Activated CD4-positive, alpha-beta T cell treated with anti-CD3 and anti-CD28 coated beads, Interleukin-2, amount 10 ng/mL, durations not matched to agents 7 days and 5 days (primary cell): ENCODE data around the gene CYP4V2. TPM values are rescaled to one million over a fixed set of nuclear protein-coding genes. Genes with fewer than 3 reads are reported as not detected.

ENCODE experiments used
- CTCF ChIA-PET: fragments of 350-600 bp; sonication (Branson Sonifier 250); formaldehyde crosslinking; loops from one replicate; lab custom pipeline; 2021; ENCODE audit warnings: antibody characterized with exemption; lab: Charles Lee
- POLR2A ChIA-PET: fragments of 350-600 bp; sonication (Branson Sonifier 250); formaldehyde crosslinking; loops from one replicate; lab custom pipeline; 2021; ENCODE audit warnings: antibody characterized with exemption; lab: Charles Lee
- DNase-seq: peaks from one replicate; pipeline ENCODE4 v3.0.0-alpha.2; 2020
- H3K27ac Mint-ChIP-seq: one replicate; pipeline ENCODE4 v1.8.0; 2021; ENCODE audit warnings: mild to moderate bottlenecking, moderate library complexity, mixed read lengths
- H3K27me3 Mint-ChIP-seq: one replicate; pipeline ENCODE4 v1.8.0; 2021; ENCODE audit warnings: mixed read lengths
- H3K36me3 Mint-ChIP-seq: one replicate; pipeline ENCODE4 v1.8.0; 2021; ENCODE audit warnings: low read depth, mixed read lengths
- H3K4me1 Mint-ChIP-seq: one replicate; pipeline ENCODE4 v1.8.0; 2021; ENCODE audit warnings: mixed read lengths
- H3K4me3 Mint-ChIP-seq: one replicate; pipeline ENCODE4 v1.8.0; 2021; ENCODE audit warnings: mild to moderate bottlenecking, moderate library complexity, mixed read lengths
- H3K9me3 Mint-ChIP-seq: one replicate; pipeline ENCODE4 v1.8.0; 2021; ENCODE audit warnings: mixed read lengths
- total RNA-seq, 2 experiments: library from RNA; stranded (reverse); gene quantifications; one replicate each; pipeline ENCODE4 v1.2.3, GENCODE V29; 2021

The CYP4V2 gene
- total RNA-seq, 2 experiments from 2014 or later = 16.6 to 16.8 TPM

- Mint-ChIP-seq H3K4me3 (no peak overlapping the region), H3K27ac (no peak overlapping the region), H3K9me3 (no peaks in the 10 kb centered on the region), H3K27me3 (no peaks in the 10 kb centered on the region), H3K36me3 (peaks cover 19% of the 10 kb centered on the region), H3K4me1 (peaks cover 34% of the 10 kb centered on the region)
- no peak for DNase-seq
- ChIA-PET POLR2A (no interaction called here), CTCF (no interaction called here)
Observed at GRCh38 chr4:186193851-186194250, 2.5 kb downstream of the CYP4V2 start.

DNA sequence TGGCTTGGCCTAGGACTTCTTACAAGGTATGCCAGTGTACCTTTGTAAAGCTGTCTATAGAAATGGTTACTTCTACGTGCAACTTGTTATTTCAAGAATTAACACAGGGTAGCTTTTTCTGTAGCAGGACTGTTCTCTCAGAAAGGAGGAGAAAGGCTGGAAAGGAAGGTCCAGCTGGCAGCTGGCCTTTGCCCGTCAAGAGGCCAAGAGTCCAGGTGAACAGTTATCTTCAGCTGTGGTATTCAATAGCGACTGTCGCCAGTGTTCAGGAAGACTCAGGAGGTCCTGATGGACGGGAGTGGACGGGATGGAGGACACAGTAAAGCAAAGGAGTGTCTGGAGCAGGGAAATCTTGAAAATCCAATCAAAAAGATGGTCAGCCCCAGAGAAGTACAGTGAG lies 4.7 kb downstream of the CYP4V2 start:
- Mint-ChIP-seq H3K4me1 (peaks cover 22% of the 10 kb centered on the region), H3K9me3 (no peaks in the 10 kb centered on the region), H3K27me3 (no peaks in the 10 kb centered on the region), H3K4me3 (no peak overlapping the region), H3K36me3 (peaks cover 19% of the 10 kb centered on the region), H3K27ac (no peak overlapping the region)
- ChIA-PET POLR2A (no interaction called here), CTCF (interaction anchor here (0.7 kb wide), 1 partner anchor 8 kb away, joined by 3 read pairs; no protein-coding TSS in a partner anchor)
- DNase-seq = no peak

DNA sequence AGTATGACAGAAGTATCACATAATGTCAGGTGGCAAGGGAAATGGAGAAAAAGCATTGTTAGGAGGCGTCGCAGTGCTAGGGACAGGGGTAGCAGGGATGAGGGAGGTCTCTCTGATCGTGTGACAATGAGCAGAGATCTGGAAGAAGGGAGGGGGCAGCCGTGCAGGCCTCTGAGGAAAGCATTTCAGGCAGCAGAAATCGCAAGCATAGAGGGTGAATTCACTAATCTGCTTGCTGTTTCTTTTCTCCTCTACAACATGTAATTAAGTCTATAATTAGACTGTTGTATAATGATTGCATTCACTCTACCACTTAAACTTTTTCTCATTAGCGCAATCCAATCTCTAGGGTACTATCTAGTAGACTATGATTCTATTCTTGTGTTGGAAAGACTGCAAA lies 9.1 kb downstream of the CYP4V2 start:
- no peak for DNase-seq
- no peak overlapping the region for H3K4me3 Mint-ChIP-seq
- ChIA-PET POLR2A (no interaction called here), CTCF (no interaction called here)
- no peaks in the 10 kb centered on the region for H3K9me3 Mint-ChIP-seq
- H3K4me1 Mint-ChIP-seq = peaks cover 16% of the 10 kb centered on the region
- no peak overlapping the region for H3K27ac Mint-ChIP-seq
- H3K27me3 Mint-ChIP-seq = no peaks in the 10 kb centered on the region
- H3K36me3 Mint-ChIP-seq = peaks cover 12% of the 10 kb centered on the region

DNA sequence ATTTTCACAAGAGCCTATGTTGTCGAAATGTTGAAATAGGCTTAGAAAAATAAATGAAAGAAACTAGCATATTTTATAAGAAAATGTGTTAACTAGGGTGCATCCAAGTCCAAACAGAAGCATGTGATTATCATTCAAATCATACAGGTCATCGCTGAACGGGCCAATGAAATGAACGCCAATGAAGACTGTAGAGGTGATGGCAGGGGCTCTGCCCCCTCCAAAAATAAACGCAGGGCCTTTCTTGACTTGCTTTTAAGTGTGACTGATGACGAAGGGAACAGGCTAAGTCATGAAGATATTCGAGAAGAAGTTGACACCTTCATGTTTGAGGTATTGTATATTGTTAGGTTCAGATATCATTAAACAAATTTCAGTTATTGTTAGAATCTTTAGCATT lies 9.6 kb downstream of the CYP4V2 start:
- Mint-ChIP-seq H3K4me1 (peaks cover 14% of the 10 kb centered on the region), H3K27me3 (no peaks in the 10 kb centered on the region), H3K4me3 (no peak overlapping the region), H3K9me3 (no peaks in the 10 kb centered on the region), H3K27ac (no peak overlapping the region), H3K36me3 (peaks cover 7% of the 10 kb centered on the region)
- ChIA-PET CTCF (interaction anchor here (1.6 to 1.8 kb wide), 2 partner anchors 10 to 41 kb away, joined by 5 to 15 read pairs; partner anchors contain the start of gene CYP4V2), POLR2A (no interaction called here)
- DNase-seq = no peak

DNA sequence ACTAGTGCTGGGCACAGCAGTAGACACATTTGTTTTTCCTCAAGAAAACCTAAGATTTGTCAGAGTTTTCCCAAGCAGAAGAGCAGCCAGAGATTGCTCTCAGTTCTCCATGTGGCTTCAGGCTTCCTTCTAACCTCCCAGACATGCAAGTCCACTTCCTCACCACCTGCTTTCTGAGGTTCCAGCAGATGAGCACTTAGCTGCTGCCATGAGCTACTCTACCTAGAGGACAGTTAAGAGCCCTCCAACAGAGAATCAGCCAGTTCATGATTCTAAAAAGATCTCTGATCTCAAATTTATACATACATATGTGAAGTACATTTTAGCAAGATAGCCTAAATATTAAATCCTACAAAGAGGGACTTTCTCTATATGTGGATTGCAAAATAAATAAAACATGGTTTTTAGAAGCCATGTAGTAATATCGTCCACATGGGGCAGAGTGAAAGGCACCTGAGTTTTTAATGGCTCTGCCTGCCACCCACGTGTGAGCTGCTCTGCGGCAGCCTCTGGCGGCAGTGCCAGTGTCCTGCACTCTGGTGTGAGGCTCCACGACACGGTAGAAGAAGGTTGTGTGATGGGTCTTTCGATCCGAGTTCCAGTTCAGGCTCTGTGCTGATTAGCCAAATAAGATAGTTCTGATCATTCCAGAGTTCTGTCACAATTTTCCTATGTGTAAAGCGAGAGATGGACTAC lies 10.3 kb downstream of the CYP4V2 start:
- ChIA-PET CTCF (interaction anchor here (1.6 to 1.8 kb wide), 2 partner anchors 11 to 42 kb away, joined by 5 to 15 read pairs; partner anchors contain the start of gene CYP4V2), POLR2A (no interaction called here)
- Mint-ChIP-seq H3K4me1 (peaks cover 14% of the 10 kb centered on the region), H3K36me3 (peaks cover 3% of the 10 kb centered on the region), H3K27me3 (no peaks in the 10 kb centered on the region), H3K4me3 (no peak overlapping the region), H3K27ac (peak overlapping the region; percentile 0), H3K9me3 (no peaks in the 10 kb centered on the region)
- DNase-seq = peak; percentile 61

GRCh38 chr4:186202490-186203140 lies 11.2 kb downstream of the CYP4V2 start:
- peak overlapping the region; percentile 33 for H3K27ac Mint-ChIP-seq

GRCh38 chr4:186203406-186203805 lies 12.0 kb downstream of the CYP4V2 start:
- Mint-ChIP-seq H3K4me3 (peak overlapping the region; percentile 31), H3K4me1 (peaks cover 14% of the 10 kb centered on the region), H3K36me3 (peaks cover 3% of the 10 kb centered on the region), H3K27ac (peak overlapping the region; percentile 79), H3K9me3 (peaks cover 3% of the 10 kb centered on the region), H3K27me3 (no peaks in the 10 kb centered on the region)
- ChIA-PET CTCF (interaction anchor here (1.2 kb wide), 1 partner anchor 12 kb away, joined by 3 read pairs; the partner anchor contains the start of gene CYP4V2), POLR2A (no interaction called here)
- no peak for DNase-seq

More at GRCh38 chr4:186202490-186203140, 11.2 kb downstream of the CYP4V2 start:
- no peaks in the 10 kb centered on the region for H3K27me3 Mint-ChIP-seq
- H3K9me3 Mint-ChIP-seq = peaks cover under 1% of the 10 kb centered on the region
- H3K4me3 Mint-ChIP-seq = no peak overlapping the region
- no peak for DNase-seq
- ChIA-PET CTCF (interaction anchor here (1.6 to 1.8 kb wide), 2 partner anchors 12 to 43 kb away, joined by 5 to 15 read pairs; partner anchors contain the start of gene CYP4V2), POLR2A (no interaction called here)
- H3K4me1 Mint-ChIP-seq = peaks cover 14% of the 10 kb centered on the region
- H3K36me3 Mint-ChIP-seq = peaks cover under 1% of the 10 kb centered on the region

DNA sequence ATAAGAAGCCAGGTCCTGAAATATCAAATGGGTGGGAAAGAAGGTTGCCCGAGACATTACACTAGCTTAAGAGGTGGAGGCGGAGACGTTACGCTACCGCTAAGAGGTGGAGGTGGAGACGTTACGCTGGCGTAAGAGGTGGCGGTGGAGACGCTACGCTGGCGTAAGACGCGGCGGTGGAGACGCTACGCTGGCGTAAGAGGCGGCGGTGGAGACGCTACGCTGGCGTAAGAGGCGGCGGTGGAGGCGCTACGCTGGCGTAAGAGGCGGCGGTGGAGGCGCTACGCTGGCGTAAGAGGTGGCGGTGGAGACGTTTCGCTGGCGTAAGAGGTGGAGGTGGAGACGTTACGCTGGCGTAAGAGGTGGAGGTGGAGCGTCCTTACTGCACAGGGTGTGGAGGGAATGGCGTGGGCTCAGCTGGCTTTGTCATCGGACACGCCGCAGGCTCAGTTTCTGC lies 12.8 kb downstream of the CYP4V2 start:
- Mint-ChIP-seq H3K27ac (peak overlapping the region; percentile 79), H3K4me3 (peak overlapping the region; percentile 57), H3K27me3 (no peaks in the 10 kb centered on the region), H3K4me1 (peaks cover 14% of the 10 kb centered on the region), H3K36me3 (peaks cover 9% of the 10 kb centered on the region), H3K9me3 (peaks cover 6% of the 10 kb centered on the region)
- ChIA-PET CTCF (interaction anchor here (0.9 to 1.2 kb wide), 2 partner anchors 13 to 136 kb away, joined by 3 read pairs; partner anchors contain the start of gene CYP4V2), POLR2A (no interaction called here)
- peak; percentile 50 for DNase-seq

DNA sequence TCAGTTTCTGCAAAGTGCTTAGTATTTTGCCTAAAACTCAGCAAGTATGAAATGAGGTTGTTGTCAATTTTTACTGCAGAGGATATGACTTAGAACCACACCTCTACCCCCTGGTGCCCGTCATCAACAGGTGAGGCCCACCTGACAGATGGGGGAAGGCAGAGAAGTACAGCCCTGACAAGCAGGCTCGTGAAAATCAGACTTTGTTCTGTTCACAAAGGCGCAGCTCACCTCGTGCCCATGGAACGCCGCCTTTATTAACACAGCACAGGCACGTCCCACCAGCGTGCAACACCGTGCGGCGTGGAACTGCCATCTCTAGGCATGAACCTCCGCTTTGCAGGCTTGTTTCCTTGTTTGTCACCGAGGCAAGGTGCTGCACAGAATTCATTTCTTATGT lies 13.3 kb downstream of the CYP4V2 start:
- ChIA-PET CTCF (interaction anchor here (0.9 kb wide), 1 partner anchor 137 kb away, joined by 3 read pairs; no protein-coding TSS in a partner anchor), POLR2A (no interaction called here)
- Mint-ChIP-seq H3K4me1 (peaks cover 14% of the 10 kb centered on the region), H3K4me3 (peak overlapping the region; percentile 57), H3K9me3 (peaks cover 9% of the 10 kb centered on the region), H3K36me3 (peaks cover 13% of the 10 kb centered on the region), H3K27me3 (no peaks in the 10 kb centered on the region), H3K27ac (peak overlapping the region; percentile 79)
- no peak for DNase-seq

GRCh38 chr4:186205156-186205555 lies 13.8 kb downstream of the CYP4V2 start:
- POLR2A ChIA-PET = no interaction called here
- DNase-seq = no peak
- CTCF ChIA-PET = no interaction called here
- Mint-ChIP-seq H3K4me3 (no peak overlapping the region), H3K27ac (no peak overlapping the region), H3K4me1 (peaks cover 14% of the 10 kb centered on the region), H3K9me3 (peaks cover 9% of the 10 kb centered on the region), H3K27me3 (no peaks in the 10 kb centered on the region), H3K36me3 (peaks cover 15% of the 10 kb centered on the region)

DNA sequence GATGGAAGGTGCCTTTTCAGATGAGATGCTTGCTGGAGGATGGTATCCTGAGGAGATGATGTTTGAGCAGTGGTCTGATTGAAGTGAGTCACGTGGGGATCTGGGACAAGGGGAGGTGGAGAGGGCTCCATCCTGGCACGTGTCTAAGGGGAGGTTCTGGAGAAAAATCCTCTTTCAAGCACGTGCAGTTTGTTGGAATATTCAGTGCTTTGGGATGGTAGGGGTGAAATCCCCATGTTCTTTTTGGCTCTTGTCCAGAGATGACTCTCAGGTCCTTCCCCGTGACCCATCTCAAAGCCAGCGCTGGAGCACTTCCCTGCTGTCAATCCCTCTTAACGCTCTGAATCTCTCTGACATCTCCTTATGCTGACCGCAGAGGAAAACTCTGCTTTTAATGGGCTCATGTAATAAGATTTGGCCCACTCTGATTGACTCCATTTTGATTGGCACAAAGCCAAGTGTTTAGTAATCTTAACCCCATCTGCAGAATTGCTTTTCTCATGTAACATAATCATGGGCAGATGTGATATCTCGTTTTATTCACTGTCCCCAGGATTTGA lies 25.2 kb downstream of the CYP4V2 start:
- Mint-ChIP-seq H3K36me3 (no peaks in the 10 kb centered on the region), H3K4me1 (no peaks in the 10 kb centered on the region), H3K27me3 (no peaks in the 10 kb centered on the region), H3K9me3 (no peaks in the 10 kb centered on the region), H3K4me3 (no peak overlapping the region), H3K27ac (no peak overlapping the region)
- ChIA-PET POLR2A (no interaction called here), CTCF (no interaction called here)
- DNase-seq = no peak

GRCh38 chr4:186217733-186218293 lies 26.4 kb downstream of the CYP4V2 start:
- ChIA-PET POLR2A (no interaction called here), CTCF (no interaction called here)
- Mint-ChIP-seq H3K4me1 (no peaks in the 10 kb centered on the region), H3K4me3 (no peak overlapping the region), H3K27ac (no peak overlapping the region), H3K36me3 (no peaks in the 10 kb centered on the region), H3K9me3 (no peaks in the 10 kb centered on the region), H3K27me3 (no peaks in the 10 kb centered on the region)
- no peak for DNase-seq
